NCI-H2171 (cell line): ENCODE measurements around the gene HADHA.
"Not testable (repeated sequence)": the region's sequence is repeated elsewhere in the genome, so short reads cannot be mapped to it uniquely, and the experiment has no call there.

Experiments used
- DNase-seq: peaks from one replicate; lab custom pipeline; 2025; lab: John Stamatoyannopoulos, UW

Gene HADHA

DNA sequence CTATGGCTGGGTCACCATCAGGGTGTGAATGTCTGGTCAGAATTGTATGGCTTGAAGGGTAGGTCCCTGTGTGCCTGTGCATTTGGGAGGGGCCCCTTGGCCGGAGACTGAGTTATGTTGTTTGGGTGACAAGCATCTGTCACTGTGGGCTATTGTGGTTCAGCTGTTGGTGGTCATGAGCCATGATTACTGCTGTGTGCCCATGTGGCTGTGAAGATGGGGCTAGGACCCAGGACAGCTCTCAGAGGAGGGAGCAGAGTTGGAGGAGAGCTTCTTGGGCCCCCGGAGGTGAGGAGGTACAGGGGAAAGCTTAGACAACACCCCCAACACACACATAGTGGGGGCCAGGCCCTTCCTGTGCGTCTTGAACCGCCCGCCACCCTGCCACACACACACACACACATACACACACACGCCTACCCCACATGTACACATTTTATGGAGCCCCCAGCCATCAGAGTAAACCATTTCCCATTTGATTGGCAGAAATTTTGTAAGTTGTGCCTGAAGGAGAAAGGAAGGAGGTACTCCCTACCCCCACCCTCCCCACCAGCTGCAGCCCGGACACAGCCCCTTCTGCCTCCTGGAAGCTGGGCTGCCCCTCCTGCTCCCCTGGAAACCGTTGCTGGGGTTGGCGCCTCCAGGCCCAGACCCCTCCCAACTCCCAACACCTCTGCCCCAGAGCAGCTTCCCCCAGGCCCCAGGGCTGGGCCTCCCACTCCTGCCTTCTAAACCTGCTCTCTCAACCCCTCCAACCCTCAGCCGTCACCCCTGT is 69.6 kb downstream of the HADHA start:
- DNase-seq: no peak

DNA sequence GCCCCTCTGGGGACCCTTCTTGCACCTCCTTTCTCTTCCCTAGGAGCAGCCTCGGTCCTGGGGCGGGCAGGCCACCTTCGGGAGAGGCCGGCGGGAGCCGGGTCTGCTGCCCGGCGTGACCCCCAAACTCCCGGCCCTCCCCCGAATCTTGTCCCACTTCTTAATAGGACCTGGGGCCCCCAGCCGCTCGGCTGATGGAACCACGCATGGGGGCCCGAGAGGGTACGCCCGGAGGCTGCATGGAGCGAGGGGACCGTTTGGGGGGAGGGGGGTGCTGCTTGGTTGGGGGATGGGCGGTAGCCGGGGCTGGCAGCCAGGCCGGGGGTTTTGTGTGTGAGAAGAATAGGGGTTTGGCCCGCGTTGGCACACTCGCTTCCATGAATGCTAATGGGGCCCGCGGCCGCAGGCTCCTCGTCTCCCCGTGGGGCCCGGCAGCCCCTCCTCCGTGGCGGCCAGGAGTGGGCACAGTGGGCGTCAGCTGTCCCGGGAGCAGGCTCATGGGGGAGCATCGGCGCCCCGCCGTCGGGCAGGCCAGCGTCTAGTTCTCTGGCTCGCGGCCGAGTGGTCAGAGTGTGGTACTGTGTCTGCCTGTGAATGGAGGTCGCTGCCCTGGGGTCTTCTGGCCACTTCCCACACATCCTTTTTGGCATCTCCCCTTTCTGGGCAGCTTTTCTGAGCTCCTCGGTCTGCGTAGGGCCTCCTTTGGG is 70.5 kb downstream of the HADHA start:
- DNase-seq: no peak

DNA sequence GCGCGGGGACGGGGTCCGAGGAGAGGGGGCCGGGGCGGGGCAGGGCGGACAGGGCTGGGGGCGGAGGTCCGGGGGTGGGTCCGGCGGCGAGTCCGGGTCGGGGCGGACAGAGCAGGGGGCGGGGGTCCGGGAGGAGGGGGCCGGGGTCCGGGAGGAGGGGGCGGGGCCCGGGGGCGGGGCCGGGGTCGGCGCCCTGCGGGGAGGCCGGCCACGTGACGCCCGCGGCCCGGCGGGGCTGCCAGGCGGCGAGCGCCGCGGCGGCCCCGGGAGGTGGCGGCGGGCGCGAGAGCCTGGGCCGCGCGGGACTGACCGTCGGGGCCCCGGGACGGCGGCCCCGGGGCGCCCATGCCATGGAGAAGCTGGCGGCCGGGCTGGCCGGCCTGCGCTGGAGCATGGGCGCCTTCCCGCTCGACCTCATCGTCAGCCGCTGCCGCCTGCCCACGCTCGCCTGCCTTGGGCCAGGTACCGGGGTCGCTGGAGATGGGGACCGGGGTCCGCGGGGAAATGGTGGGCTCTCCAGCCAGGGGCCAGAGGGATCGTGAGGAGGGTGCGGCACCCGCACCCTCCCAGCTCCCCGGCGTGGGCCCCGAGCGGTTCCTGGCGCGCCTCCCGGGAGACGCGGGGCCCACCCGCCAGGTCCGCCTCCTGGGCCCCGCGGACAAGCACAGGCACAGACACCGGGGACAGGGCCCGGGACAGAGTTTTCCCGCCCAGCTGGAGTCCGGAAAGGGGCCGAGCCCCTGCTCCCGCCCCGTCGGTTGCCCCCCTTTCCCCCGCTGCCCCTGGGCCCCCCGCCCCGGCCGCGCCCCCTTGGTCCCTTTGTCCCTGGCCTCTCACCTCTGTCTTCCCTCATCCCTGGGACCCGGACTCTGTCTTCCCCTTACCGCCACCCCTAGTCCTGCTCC is 71.3 kb downstream of the HADHA start, which contains the start of gene GAREM2:
Gene GAREM2, plus strand, starts transcription at position 218 of the 905 bp plus-strand sequence. Its CDS starts 133 bp downstream, at position 351.
- peak; percentile 43 for DNase-seq

DNA sequence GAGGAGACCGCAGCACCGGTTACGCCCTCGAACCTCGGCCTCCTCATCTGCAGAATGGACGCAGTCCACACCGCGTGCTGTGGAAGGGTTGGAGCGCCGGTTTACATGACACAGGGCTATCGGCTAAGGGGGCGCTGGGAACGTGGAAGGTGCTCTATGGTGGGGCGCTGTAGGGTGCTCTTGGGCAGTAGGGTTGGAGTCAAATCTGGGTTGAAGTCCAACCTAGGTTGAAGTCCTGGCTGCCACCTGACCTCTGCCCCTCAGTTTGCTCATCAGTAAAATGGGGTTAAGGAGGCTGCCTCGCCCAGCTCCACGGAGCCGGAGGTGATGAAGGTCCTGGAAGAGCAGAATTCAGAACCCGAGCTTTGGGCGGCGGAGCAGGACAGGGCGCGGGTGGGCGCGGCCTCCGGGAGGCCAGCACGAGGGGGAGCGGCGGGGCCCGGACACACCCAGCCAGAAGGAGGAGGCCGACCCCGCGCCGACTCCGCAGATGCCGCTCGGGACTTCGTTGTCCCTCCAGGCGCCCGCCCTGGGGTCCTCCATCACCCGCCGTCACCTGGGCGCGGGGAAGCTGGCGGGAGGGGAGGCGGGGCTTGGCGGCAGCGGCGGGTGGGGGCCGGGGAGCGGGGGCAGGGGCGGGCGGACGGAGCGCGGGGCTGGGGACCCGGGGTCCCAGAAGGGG is 72.1 kb downstream of the HADHA start:
- DNase-seq: peak; percentile 22

DNA sequence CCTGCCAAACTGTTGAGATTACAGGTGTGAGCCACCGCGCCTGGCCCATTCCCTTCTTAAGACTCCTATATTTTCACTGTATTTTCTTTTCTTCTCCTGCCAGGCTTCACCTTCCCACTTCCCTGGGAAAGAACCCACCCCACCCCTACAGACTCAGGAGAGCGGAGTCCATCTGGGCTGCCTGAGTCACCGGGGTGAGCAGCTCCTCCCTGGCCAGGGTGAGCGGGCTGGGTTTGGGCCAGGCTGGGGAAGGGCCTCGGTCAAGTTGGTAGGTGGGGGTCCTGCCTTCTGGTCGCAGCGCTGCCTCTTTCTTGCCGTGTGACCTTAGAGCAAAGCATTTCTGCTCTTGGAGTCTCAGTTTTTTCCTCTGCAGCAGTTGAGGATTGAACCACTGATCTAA is 73.6 kb downstream of the HADHA start:
- no peak for DNase-seq

DNA sequence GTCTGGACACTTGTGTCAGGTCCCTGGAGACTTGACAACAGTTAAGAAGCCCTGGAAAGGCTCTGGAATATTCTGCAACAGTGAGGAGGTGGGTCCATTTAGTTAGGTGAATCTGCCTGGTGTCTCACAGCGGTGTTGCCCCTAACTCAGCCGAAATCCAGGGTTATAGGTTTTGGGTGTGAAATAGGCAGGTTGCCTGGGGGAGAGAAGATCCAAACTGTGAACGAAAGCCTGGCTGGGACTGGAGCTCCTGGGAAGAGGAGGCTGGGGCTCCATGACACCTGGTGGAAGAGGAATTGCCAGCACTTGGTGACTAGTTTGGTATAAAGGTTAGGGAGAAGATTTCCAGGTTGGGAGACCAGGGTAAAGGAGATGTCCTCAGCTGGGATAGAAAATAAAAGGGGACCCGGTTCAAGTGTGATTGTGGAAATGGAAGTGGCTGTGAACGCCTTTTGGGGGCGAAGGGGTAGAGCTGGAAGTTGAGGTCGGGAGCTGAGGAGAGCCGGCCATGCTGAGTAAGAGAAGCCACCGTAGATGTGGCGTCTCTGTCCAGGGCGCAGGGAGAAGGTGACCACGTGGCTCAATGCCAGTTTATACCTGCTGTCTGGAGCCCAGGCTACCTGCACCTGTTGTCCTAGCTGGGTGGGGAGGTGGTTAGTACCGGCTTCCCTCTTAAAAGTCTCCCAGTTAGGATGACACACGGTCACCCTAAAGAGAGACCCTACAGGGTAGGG is 74.6 kb downstream of the HADHA start:
- DNase-seq: no peak

DNA sequence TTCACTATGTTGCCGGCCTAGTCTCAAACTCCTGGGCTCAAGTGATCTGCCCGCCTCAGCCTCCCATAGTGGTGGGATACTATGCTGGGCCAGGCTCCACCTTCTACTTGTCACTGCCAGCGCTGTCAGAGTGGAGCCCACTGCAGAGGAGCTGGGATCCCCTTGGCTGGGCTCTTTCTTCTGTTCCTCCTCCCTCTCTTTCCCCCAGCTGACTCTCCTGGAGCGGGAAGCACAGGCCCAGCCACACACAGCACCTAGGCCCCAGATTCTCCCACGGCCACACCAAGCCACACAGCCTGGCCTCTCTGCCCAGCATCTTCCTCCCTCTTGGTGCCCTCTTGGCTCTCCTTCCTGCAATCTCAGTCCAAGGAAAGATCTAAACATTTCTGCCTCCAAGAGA is 75.2 kb downstream of the HADHA start:
- no peak for DNase-seq

DNA sequence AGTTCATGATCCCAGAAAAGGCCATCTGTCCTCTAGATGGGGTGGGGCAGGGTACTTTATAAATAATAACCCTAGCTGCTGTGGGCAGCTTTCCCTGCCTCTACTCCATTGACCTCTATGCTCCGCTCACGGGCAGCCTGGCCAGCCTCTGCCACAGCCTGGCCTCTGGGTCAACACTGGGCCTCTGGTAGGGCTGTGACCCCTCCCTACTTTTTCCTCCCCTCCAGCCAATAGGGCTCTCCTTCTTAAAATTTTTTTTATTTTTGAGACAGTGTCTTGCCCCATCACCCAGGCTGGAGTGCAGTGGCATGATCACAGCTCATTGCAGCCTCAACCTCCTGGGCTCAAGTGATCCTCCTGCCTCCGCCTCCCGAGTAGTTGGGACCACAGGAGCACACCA is 75.6 kb downstream of the HADHA start:
- no peak for DNase-seq

DNA sequence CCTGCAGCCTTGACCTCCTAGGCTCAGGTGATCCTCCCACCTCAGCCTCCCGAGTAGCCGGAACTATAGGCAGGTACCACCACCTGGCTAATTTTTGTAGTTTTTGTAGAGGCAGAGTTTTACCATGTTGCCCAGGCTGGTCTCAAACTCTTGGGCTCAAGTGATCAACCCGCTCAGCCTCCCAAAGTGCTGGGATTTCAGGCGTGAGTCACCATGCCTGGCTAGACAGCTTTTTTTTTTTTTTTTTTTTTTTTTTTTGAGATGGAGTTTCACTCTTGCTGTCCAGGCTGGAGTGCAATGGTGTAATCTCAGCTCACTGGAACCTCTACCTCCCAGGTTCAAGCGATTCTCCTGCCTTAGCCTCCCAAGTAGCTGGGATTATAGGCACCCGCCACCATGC is 77.9 kb downstream of the HADHA start:
- not testable (repeated sequence) for DNase-seq

DNA sequence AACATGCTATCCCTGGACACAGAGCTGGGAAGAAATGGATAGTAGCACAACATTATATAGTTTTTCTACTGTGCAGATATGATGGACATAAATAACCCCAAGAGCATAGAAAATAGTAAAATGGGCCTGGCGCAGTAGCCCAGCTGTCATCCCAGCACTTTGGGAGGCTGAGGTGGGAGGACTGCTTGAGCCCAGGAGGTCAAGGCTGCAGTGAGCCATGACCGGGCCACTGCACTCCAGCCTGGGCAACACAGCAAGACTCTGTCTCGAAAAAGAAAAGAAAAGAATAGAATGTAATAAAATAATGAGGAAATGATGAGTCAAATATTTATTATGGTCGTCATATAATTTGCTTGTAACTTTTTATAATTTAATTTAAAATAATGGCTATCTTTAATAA is 79.0 kb downstream of the HADHA start:
- DNase-seq: no peak

DNA sequence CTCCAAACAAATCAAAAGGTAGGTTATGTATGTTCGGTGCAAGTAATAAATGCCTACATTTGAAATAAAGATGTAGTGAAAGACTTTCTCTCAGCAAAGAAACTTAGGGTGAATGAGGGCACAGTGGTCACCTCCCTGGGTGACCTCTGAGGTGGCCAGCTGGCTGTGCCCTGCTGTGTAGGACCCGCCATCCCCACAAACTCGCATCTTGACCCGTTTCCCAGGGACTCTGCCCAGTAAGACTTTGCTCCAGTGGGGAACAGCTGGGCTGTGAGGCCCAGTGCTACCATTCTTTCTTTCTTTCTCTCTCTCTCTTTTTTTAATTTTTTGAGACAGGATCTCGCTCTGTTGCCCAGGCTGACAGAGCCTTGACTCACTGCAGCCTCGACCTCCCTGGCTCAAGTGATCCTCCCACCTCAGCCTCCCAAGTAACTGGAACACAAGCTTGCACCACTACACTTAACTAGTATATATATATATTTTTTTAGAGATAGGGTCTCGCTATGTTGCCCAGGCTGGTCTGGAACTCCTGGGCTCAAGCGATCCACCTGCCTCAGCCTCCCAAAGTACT is 79.7 kb downstream of the HADHA start:
- no peak for DNase-seq

DNA sequence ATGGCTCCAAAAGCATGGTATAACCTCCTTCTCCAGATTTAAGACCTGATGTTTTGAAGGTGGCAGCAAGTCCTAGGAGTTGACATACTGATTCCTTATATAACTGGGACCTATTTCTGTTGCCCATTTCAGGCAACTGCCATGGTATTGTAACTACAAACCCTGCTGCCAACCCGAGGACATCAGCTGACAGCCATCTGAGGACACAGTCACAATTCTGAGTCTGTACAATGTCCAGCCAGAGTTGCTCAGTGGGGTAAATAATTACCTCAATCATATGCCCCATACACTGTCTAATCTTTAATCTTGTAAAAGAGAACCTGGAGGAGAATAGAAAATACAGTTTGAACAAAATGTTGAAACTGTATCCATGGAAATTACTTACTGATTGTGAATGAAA is 80.2 kb downstream of the HADHA start:
- no peak for DNase-seq

DNA sequence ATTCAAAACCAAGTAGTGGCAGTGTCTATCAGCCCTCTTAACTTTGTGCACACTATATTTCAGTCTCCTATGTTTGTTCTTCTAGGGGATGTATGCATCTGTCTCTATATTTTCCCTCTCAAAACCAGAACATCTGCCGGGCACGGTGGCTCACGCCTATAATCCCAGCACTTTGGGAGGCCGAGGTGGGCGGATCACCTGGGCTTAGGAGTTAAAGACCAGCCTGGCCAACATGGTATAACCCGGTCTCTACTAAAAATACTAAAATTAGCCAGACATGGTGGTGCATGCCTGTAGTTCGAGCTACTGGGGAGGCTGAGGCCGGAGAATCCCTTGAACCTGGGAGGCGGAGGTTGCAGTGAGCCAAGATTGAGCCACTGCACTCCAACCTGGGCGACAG is 81.5 kb downstream of the HADHA start:
- DNase-seq: no peak

DNA sequence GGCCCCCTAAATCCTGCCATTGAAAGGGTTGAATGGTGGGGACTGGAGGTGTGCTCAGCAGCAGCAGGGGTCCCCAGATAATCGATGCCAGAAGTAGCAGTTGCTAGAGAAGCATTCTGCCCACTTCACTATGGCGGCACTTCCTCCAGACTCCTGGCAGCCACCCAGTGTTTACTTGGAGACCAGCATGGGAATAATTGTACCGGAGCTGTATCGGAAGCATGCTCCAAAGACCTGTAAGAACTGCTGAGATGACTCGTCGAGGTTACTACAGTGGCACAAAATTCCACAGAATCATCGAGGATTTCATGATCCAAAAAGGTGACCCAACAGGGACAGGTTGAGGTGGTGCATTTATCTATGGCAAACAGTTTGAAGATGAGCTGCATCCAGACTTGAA is 82.5 kb downstream of the HADHA start:
- DNase-seq: no peak

DNA sequence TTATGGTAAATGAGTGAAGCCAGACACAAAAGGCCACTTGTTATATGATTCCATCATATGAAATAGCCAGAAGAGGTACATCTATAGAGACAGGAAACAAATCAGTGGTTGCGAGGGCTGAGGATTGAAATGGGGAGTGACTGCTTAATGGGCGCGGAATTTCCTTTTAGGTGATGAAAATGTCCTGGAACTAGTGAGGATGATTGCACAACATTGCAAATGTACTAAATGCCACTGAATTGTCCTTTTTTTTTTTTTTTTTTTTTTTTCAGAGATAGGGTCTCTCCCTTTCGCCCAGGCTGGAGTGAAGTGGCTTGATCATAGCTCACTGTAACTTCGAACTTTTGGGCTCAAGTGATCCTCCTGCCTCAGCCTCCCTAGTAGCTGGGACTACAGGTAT is 86.9 kb downstream of the HADHA start:
- no peak for DNase-seq

DNA sequence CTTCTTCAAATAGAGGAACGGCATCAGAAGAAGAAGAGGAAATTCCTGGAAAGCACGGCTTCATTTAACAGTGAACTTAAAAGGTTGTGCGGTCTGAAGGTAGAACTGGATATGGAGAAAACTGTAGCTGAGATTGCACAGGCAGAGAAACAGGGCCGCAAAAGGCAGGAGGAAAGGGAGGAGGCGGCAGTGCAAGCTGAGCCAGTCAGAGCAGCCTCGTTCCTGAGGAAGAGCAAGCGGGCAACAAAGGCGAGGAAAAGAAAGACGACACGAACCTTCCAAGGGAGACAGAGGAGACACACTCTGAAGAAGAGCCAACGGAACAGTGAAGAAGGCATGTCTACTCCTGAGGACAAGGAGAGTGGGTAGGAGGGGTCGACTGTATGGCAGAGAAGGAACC is 94.2 kb downstream of the HADHA start:
- no peak for DNase-seq

DNA sequence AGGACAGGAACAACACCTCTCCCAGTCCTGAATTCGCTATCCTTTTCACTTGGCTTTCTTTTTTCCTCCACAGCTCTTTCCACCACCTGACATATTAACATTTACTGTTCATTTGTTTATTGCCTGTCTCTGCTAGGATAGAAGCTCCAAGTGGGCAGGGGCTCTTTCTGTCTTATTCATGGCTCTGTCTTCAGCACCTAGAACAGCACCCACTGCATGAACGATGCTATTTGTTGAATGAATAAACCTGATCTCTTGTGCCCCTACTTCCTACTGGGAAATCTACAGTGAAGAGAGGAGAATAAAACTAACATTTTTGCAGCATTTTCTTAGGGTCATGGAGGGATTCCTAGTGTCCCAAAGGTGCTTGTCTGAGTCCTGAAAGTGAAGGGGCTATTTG is 95.9 kb downstream of the HADHA start:
- no peak for DNase-seq

DNA sequence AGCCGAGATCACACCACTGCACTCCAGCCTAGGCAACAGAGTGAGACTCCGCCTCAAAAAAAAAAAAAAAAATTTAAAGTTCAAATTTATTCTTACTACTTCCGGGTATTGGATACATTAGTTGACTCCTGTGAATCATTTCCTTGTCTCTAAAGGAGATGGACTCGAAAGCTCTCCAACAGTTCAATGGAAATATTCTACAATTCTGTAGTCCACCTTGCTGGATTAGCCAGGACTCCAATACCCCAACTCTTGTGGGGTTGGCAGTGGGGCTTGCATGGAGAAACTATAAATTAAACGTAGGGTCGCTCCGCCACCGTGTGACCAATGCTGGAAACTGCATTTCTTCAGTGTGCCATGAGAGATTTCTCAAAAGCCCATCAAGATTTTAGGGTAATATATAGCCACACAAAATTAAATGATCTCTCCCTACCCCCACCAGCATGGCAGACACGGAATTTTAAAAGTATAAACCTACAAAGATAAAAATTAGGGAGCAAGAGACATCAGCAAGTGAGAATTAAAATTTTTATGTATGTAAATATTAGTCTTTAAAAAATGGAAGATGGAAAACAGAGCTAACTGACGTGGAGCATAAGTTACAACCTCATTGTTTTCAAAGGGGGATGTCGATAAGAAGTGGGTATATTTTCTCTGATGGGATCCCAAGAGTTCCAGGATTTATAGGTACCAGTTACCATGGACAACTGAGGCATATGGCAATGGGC is 99.3 kb downstream of the HADHA start:
- peak; percentile 71 for DNase-seq

DNA sequence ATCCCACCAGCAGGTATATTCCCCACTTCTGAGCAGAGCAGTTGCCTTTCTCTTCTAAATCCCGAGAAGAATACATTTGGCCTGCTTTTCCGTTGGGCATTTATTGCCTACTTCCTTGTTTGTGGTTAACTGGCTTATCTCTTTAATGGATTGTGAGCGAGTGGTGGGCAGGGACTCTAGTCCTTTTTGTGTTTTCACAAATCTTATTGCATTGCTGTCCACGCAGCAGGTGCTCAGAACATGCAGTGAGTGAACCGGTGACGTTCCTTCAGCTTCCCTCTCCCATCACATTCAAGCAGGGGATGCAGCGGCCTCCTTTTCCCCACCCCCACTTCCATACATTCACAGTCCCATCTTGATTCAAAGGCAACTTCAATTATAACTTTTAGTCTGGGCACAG is 100.4 kb downstream of the HADHA start:
- no peak for DNase-seq

DNA sequence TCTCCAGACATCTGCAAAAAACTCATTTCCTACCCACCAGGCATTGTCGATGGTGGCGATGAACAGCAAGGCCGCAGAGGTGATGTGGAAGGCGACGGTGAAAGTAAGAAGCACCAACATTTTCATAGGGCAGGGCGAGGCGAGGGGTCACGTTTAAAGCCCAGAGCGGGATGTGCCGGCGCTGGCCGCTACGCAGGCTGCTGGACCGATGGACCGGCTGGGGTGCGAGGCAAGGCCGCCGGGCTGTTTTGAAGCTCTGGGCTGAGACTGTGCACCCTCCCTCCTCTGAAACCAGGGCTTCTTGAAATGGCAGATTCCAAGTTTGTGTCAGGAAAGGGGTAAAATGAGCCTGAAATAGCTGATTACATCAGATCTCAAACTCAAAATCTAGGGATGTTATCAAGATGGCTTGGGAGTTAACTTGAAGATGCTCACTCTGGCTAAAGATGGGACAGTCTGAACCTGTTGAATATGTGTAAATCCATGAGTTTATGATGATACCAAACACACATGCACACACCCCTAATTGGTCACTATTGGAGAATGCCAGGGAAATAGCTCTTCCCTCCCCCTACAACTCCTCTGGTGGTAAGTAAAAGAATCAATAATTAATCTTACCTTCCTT is 103.2 kb downstream of the HADHA start:
- DNase-seq: no peak
